KMS-11 (cell line): ENCODE data around the gene RAB40C.

Experiments
- H2AFZ ChIP-seq: fragments of 200-600 bp; sonication (generic); 2 replicates; pipeline ENCODE4 v1.6.1; 2016; ENCODE audit warnings: antibody characterized with exemption, mixed run types, low read depth
- H3K27ac ChIP-seq: fragments of 200-600 bp; sonication (generic); 2 replicates; pipeline ENCODE4 v1.6.1; 2016; ENCODE audit warnings: mild to moderate bottlenecking, mixed run types
- H3K27me3 ChIP-seq: fragments of 200-600 bp; sonication (generic); 2 replicates; pipeline ENCODE4 v1.6.1; 2017; ENCODE audit warnings: mild to moderate bottlenecking, low read depth, mixed run types, moderate library complexity; ENCODE audit not compliant: insufficient read depth
- H3K36me3 ChIP-seq: fragments of 200-600 bp; sonication (generic); 2 replicates; pipeline ENCODE4 v1.6.1; 2017; ENCODE audit warnings: mild to moderate bottlenecking, mixed run types; ENCODE audit not compliant: insufficient read depth
- H3K4me1 ChIP-seq: fragments of 200-600 bp; sonication (generic); 2 replicates; pipeline ENCODE4 v1.6.1; 2016; ENCODE audit warnings: mild to moderate bottlenecking, low read depth, mixed run types; ENCODE audit not compliant: poor library complexity, severe bottlenecking
- H3K4me2 ChIP-seq: fragments of 200-600 bp; sonication (generic); 2 replicates; pipeline ENCODE4 v1.7.0; 2016; ENCODE audit warnings: mild to moderate bottlenecking, mixed run types
- H3K4me3 ChIP-seq: fragments of 200-600 bp; sonication (generic); IDR thresholded peaks from 2 replicates; pipeline ENCODE4 v1.6.1; 2017; ENCODE audit warnings: low read depth, low read length, mixed read lengths; ENCODE audit not compliant: insufficient read depth
- H3K79me2 ChIP-seq: fragments of 200-600 bp; sonication (generic); 2 replicates; pipeline ENCODE4 v1.6.1; 2016; ENCODE audit warnings: low read depth, mixed run types; ENCODE audit not compliant: insufficient read depth
- H3K9ac ChIP-seq: fragments of 200-600 bp; sonication (generic); 2 replicates; pipeline ENCODE4 v1.6.1; 2016; ENCODE audit warnings: mild to moderate bottlenecking, mixed run types
- H4K20me1 ChIP-seq: fragments of 200-600 bp; sonication (generic); 2 replicates; pipeline ENCODE4 v1.6.1; 2016; ENCODE audit warnings: mild to moderate bottlenecking, mixed run types; ENCODE audit not compliant: insufficient read depth
- CTCF ChIP-seq: fragments of 200-600 bp; sonication (generic); conservative IDR thresholded peaks from 2 replicates; pipeline ENCODE4 v1.6.1; 2017; ENCODE audit warnings: low read depth, mild to moderate bottlenecking, antibody characterized with exemption, low read length, moderate library complexity, mixed read lengths

Gene RAB40C

GRCh38 chr16:555528-556473 is 34.1 kb upstream of the RAB40C start:
- no peak for TF ChIP-seq CTCF
- H3K9ac ChIP-seq, result no peak overlapping the region
- no peak overlapping the region for H3K27ac ChIP-seq
- H3K4me3 ChIP-seq, result no peak overlapping the region
- H3K4me1 ChIP-seq, result no peaks in the 10 kb centered on the region
- no peaks in the 10 kb centered on the region for H3K79me2 ChIP-seq
- no peak overlapping the region for H2AFZ ChIP-seq
- peaks cover 23% of the 10 kb centered on the region for H3K27me3 ChIP-seq
- no peaks in the 10 kb centered on the region for H4K20me1 ChIP-seq
- no peak overlapping the region for H3K4me2 ChIP-seq
- no peaks in the 10 kb centered on the region for H3K36me3 ChIP-seq

- H3K79me2 ChIP-seq, result no peaks in the 10 kb centered on the region
- H3K4me2 ChIP-seq, result no peak overlapping the region
Observed at GRCh38 chr16:556474-557173, 33.2 kb upstream of the RAB40C start.

GRCh38 chr16:557463-558297 is 32.2 kb upstream of the RAB40C start:
- no peak for TF ChIP-seq CTCF
- Histone ChIP-seq H3K27ac (no peak overlapping the region), H3K79me2 (no peaks in the 10 kb centered on the region), H3K4me3 (no peak overlapping the region), H3K9ac (no peak overlapping the region), H3K27me3 (peaks cover 35% of the 10 kb centered on the region), H3K4me2 (no peak overlapping the region), H2AFZ (no peak overlapping the region), H4K20me1 (no peaks in the 10 kb centered on the region), H3K4me1 (no peaks in the 10 kb centered on the region), H3K36me3 (no peaks in the 10 kb centered on the region)

More at GRCh38 chr16:556474-557173, 33.2 kb upstream of the RAB40C start:
- no peak overlapping the region for H3K4me3 ChIP-seq
- no peaks in the 10 kb centered on the region for H3K36me3 ChIP-seq
- no peak for TF ChIP-seq CTCF
- no peaks in the 10 kb centered on the region for H3K4me1 ChIP-seq
- no peaks in the 10 kb centered on the region for H4K20me1 ChIP-seq
- H3K27me3 ChIP-seq, result peaks cover 29% of the 10 kb centered on the region
- no peak overlapping the region for H2AFZ ChIP-seq
- no peak overlapping the region for H3K27ac ChIP-seq
- no peak overlapping the region for H3K9ac ChIP-seq

GRCh38 chr16:558298-559020 is 31.4 kb upstream of the RAB40C start:
- TF ChIP-seq CTCF, result no peak
- H2AFZ ChIP-seq, result no peak overlapping the region
- H3K4me3 ChIP-seq, result no peak overlapping the region
- H3K79me2 ChIP-seq, result no peaks in the 10 kb centered on the region
- no peaks in the 10 kb centered on the region for H4K20me1 ChIP-seq
- H3K4me2 ChIP-seq, result no peak overlapping the region
- H3K27me3 ChIP-seq, result peaks cover 36% of the 10 kb centered on the region
- no peak overlapping the region for H3K9ac ChIP-seq
- H3K36me3 ChIP-seq, result no peaks in the 10 kb centered on the region
- no peak overlapping the region for H3K27ac ChIP-seq
- no peaks in the 10 kb centered on the region for H3K4me1 ChIP-seq
